K562 (cell line): Measurements from ENCODE around the gene RBBP4. TPM values are rescaled to one million over a fixed set of nuclear protein-coding genes. Genes with fewer than 3 reads are reported as not detected.

Experiments used
- ATAC-seq: fragments of 200-7000 bp; cut with Tn5 transposase; 3 replicates; pipeline ENCODE4 v1.9.1; 2020; ENCODE audit warnings: moderate library complexity
- BruUV-seq: library from RNA; stranded (reverse); fragments of 400-500 nt; replicated peaks from 2 replicates; lab custom pipeline; 2021; lab: Mats Ljungman, UMichigan
- CTCF ChIA-PET: fragments of 300-600 bp; formaldehyde crosslinking; extraction: SDS; loops from one replicate; lab custom pipeline; 2021; ENCODE audit warnings: low intra/inter-chr PET ratio; lab: Yijun Ruan, JAX
- POLR2A ChIA-PET: fragments of 300-600, 350-650 bp; sonication (Branson Sonifier 250); formaldehyde crosslinking; extraction: SDS; loops from one replicate; lab custom pipeline; 2021; ENCODE audit warnings: antibody characterized with exemption, inconsistent platforms; lab: Yijun Ruan, JAX
- DNase-seq, 4 experiments: peaks; one replicate each; pipeline versions ENCODE4 v3.0.0 to v3.0.0-alpha.2; 2011 to 2018; ENCODE audit warnings: low spot score in 3 of 4, mixed read lengths in 3 of 4; ENCODE audit errors: extremely low read depth in 1 of 4
- FAIRE-seq: peaks from 2 replicates; lab custom pipeline; 2011; peaks lifted over from hg19 to GRCh38; lab: Jason Lieb, UNC
- H2AFZ ChIP-seq: 2 replicates; pipeline ENCODE4 v1.6.0; 2011; ENCODE audit warnings: low read depth, low read length, control low read depth, inconsistent platforms
- H3K27ac ChIP-seq: fragments of 200-600 bp; 3 replicates; pipeline ENCODE4 v1.8.0; 2011; ENCODE audit warnings: low read depth, mild to moderate bottlenecking, control low read depth, inconsistent platforms, low read length, moderate library complexity, mixed read lengths; ENCODE audit errors: extremely low read depth
- H3K27me3 ChIP-seq, 2 experiments: fragments of 300-600 bp in 1 of 2; 2 replicates in 1 of 2; 3 replicates in 1 of 2; pipeline versions ENCODE4 v1.6.0 to v1.8.0; 2011; ENCODE audit warnings: inconsistent platforms in 2 of 2, low read length in 2 of 2, mild to moderate bottlenecking in 1 of 2, mixed read lengths in 1 of 2, moderate library complexity in 1 of 2; ENCODE audit not compliant: control insufficient read depth in 2 of 2, insufficient read depth in 2 of 2
- H3K36me3 ChIP-seq: fragments of 300-600 bp; 3 replicates; pipeline ENCODE4 v1.8.0; 2011; ENCODE audit warnings: mild to moderate bottlenecking, low read length, inconsistent platforms; ENCODE audit not compliant: control insufficient read depth, insufficient read depth
- H3K4me1 ChIP-seq, 2 experiments: fragments of 200-600 bp in 1 of 2; replicated peaks in 1 of 2; 2 replicates in 1 of 2; 3 replicates in 1 of 2; pipeline versions ENCODE4 v1.5.1 to v1.8.0; 2011; ENCODE audit warnings: inconsistent platforms in 2 of 2, low read length in 2 of 2, mild to moderate bottlenecking in 1 of 2, mixed read lengths in 1 of 2, moderate library complexity in 1 of 2; ENCODE audit not compliant: control insufficient read depth in 2 of 2, insufficient read depth in 2 of 2
- H3K4me2 ChIP-seq: 2 replicates; pipeline ENCODE4 v1.6.1; 2011; ENCODE audit warnings: low read length, control low read depth, inconsistent platforms, mixed read lengths; ENCODE audit not compliant: insufficient read depth
- H3K4me3 ChIP-seq: fragments of 200-600 bp; sonication (generic), shearing (Covaris generic); 2 replicates; pipeline ENCODE4 v1.5.1; 2016; ENCODE audit warnings: control low read depth, inconsistent platforms
- H3K79me2 ChIP-seq: fragments of 200-600 bp; 3 replicates; pipeline ENCODE4 v1.8.0; 2011; ENCODE audit warnings: low read length, inconsistent platforms; ENCODE audit not compliant: control insufficient read depth, insufficient read depth
- H3K9ac ChIP-seq, 2 experiments: 2 replicates each; pipeline versions ENCODE4 v1.6.0 to v1.6.1; 2011; ENCODE audit warnings: low read depth in 2 of 2, low read length in 2 of 2, control low read depth in 1 of 2, inconsistent platforms in 1 of 2, mild to moderate bottlenecking in 1 of 2, mixed read lengths in 1 of 2; ENCODE audit not compliant: insufficient read depth in 1 of 2
- H3K9me1 ChIP-seq: one replicate; pipeline ENCODE4 v1.6.0; 2011; ENCODE audit warnings: inconsistent platforms, mild to moderate bottlenecking, low read length, moderate library complexity; ENCODE audit not compliant: control insufficient read depth, insufficient read depth
- H3K9me3 ChIP-seq: replicated peaks from 2 replicates; pipeline ENCODE4 v1.5.1; 2011; ENCODE audit warnings: low read depth, low read length, inconsistent platforms; ENCODE audit not compliant: control insufficient read depth, insufficient read depth
- H4K20me1 ChIP-seq: replicated peaks from 2 replicates; pipeline ENCODE4 v1.6.1; 2011; ENCODE audit warnings: low read length, inconsistent platforms, mixed read lengths; ENCODE audit not compliant: control insufficient read depth, insufficient read depth
- BRCA1 ChIP-seq, 2 experiments: fragments of 450-650 bp in 1 of 2; sonication (generic) in 1 of 2; formaldehyde crosslinking in 1 of 2; IDR thresholded peaks; 2 replicates each; pipeline versions ENCODE4 v1.5.0 to v1.6.1; 2017 to 2020; ENCODE audit warnings: mild to moderate bottlenecking in 1 of 2, missing genetic modification reagents in 1 of 2
- CHD4 ChIP-seq: fragments of 200-600 bp; sonication (generic); IDR thresholded peaks from 3 replicates; pipeline ENCODE4 v1.6.1; 2012; ENCODE audit warnings: low read depth, mild to moderate bottlenecking, mixed read lengths, low read length, inconsistent platforms; ENCODE audit not compliant: insufficient read depth, insufficient replicate concordance, poor library complexity, severe bottlenecking
- IRF2 ChIP-seq: sonication (generic); formaldehyde crosslinking; IDR thresholded peaks from 2 replicates; pipeline ENCODE4 v1.8.1; 2022; ENCODE audit warnings: mild to moderate bottlenecking, missing genetic modification reagents
- MCM2 ChIP-seq: fragments of 450-650 bp; IDR thresholded peaks from 2 replicates; pipeline ENCODE4 v1.6.1; 2017; ENCODE audit warnings: low read depth, mild to moderate bottlenecking
- PRDM10 ChIP-seq: fragments of 450-650 bp; IDR thresholded peaks from 2 replicates; pipeline ENCODE4 v1.6.1; 2018; ENCODE audit not compliant: partially characterized antibody
- TEAD1 ChIP-seq, 2 experiments: fragments of 450-650 bp in 1 of 2; sonication (generic) in 1 of 2; formaldehyde crosslinking; IDR thresholded peaks; 2 replicates each; pipeline versions ENCODE4 v1.4.0 to v1.8.0; 2020 to 2022; ENCODE audit warnings: mild to moderate bottlenecking in 2 of 2, missing genetic modification reagents in 1 of 2
- WGBS: fragments of 100-300 bp; shearing (Covaris generic); methylation state at CpG from one replicate; pipeline ENCODE4 v1.1.6; 2016; ENCODE audit warnings: low coverage, mixed read lengths; ENCODE audit not compliant: insufficient coverage; ENCODE audit errors: missing lambda C conversion rate; 5-methylcytosine and 5-hydroxymethylcytosine counted together
- in situ Hi-C: fragments of 300-500 bp; cut with MboI; formaldehyde crosslinking; loops from 4 replicates; pipeline ENCODE4 v1.15.0; 2018; ENCODE audit warnings: inconsistent platforms, mixed read lengths
- intact Hi-C: fragments of 100-400 bp; cut with micrococcal nuclease; formaldehyde crosslinking; loops from 2 replicates; pipeline ENCODE4 v1.14.2; 2022
- polyA plus RNA-seq, 8 experiments: library from polyadenylated mRNA; depleted of rRNA in 4 of 8; stranded (reverse) in 5 of 8; unstranded in 3 of 8; fragments of >200 nt; fragmentation: Nextera tagmentation in 2 of 8; fragmentation: Illumina TruSeq in 1 of 8; extraction: Ambion mirVana in 2 of 8; extraction: Trizol in 1 of 8; gene quantifications; 2 replicates each; pipeline versions ENCODE4 v1.2.1 to v1.2.3, GENCODE V29; 2011 to 2014; ENCODE audit warnings: inconsistent platforms in 1 of 8, missing spikeins in 1 of 8
- total RNA-seq, 7 experiments: library from RNA; depleted of rRNA in 6 of 7; stranded (reverse); fragments of >200 nt in 6 of 7; fragmentation: Illumina TruSeq in 2 of 7; extraction: Trizol in 2 of 7; gene quantifications; 2 replicates each; pipeline versions ENCODE4 v1.2.1 to v1.2.3, GENCODE V29; 2011 to 2021; ENCODE audit warnings: low replicate concordance in 1 of 7

RBBP4 gene
- total and polyA plus RNA-seq, 9 of the 15 experiments (the other 6 are each of a cell fraction or from before 2014, with no cell fraction given) = 185 to 409 (median 259) TPM

GRCh38 chr1:32706491-32706890 is 55.5 kb downstream of the RBBP4 start:
- FAIRE-seq (no peak), ATAC-seq (no peak), DNase-seq (no peak)
- Histone ChIP-seq H2AFZ (peak overlapping the region; percentile 6; the same call in 1 of the 2 replicates), H3K36me3 (no peaks in the 10 kb centered on the region), H3K9me1 (no peaks in the 10 kb centered on the region), H3K4me1 (peaks cover 12 to 32% of the 10 kb centered on the region in 2 experiments; a peak in 4 of 5 replicates), H3K4me2 (no peak overlapping the region), H3K4me3 (no peak overlapping the region), H3K9me3 (no peaks in the 10 kb centered on the region), H3K9ac (peak overlapping the region in 1 of 2 experiments; percentile 39; a peak in 1 of 4 replicates), H3K27ac (no peak overlapping the region), H3K27me3 (no peaks in the 10 kb centered on the region), H3K79me2 (no peaks in the 10 kb centered on the region), H4K20me1 (no peaks in the 10 kb centered on the region)
- ChIA-PET POLR2A (interaction anchor here (0.8 to 1.7 kb wide), 8 partner anchors 13 to 71 kb away, joined by 3 to 5 read pairs (median 3); no protein-coding TSS in a partner anchor), CTCF (interaction anchor here (0.6 kb wide), 1 partner anchor 67 kb away, joined by 3 read pairs; no protein-coding TSS in a partner anchor)
- intact Hi-C loops = no loop called here
- 23% methylated on average over 1 of the region's 1 CpG for WGBS
- in situ Hi-C loops = no loop called here
- BruUV-seq = no TSS peak
- TF ChIP-seq BRCA1 (IDR thresholded peaks at IDR 0.05) = no peak
- no peak for TF ChIP-seq BRCA1 (CRISPR knock-in tag; IDR thresholded peaks at IDR 0.05)
- TF ChIP-seq CHD4 = no peak
- TF ChIP-seq TEAD1 (CRISPR knock-in tag; IDR thresholded peaks at IDR 0.05) = no peak
- 0 out of 2 replicates have a peak, but pooled peaks have one; percentile 34 for TF ChIP-seq IRF2 (CRISPR knock-in tag)

- DNase-seq (no peak), FAIRE-seq (no peak), ATAC-seq (no peak)
- Histone ChIP-seq H3K36me3 (no peaks in the 10 kb centered on the region), H3K9me3 (no peaks in the 10 kb centered on the region), H3K4me2 (no peak overlapping the region), H3K4me3 (no peak overlapping the region), H3K9ac (no peak overlapping the region), H3K27me3 (no peaks in the 10 kb centered on the region), H3K79me2 (no peaks in the 10 kb centered on the region), H4K20me1 (no peaks in the 10 kb centered on the region), H2AFZ (no peak overlapping the region; the same call in 1 of the 2 replicates), H3K4me1 (peaks cover 5 to 25% of the 10 kb centered on the region in 2 experiments; a peak in 4 of 5 replicates), H3K27ac (no peak overlapping the region), H3K9me1 (no peaks in the 10 kb centered on the region)
- 76% methylated on average over 2 of the region's 2 CpGs for WGBS
- ChIA-PET CTCF (no interaction called here), POLR2A (interaction anchor here (1.0 to 8.8 kb wide), 3 partner anchors 14 to 66 kb away, joined by 3 to 116 read pairs (median 7); no protein-coding TSS in a partner anchor)
- TF ChIP-seq MCM2 (no peak), PRDM10 (peak; percentile 75)
- in situ Hi-C loops = no loop called here
- intact Hi-C loops = no loop called here
- BruUV-seq = no TSS peak
Measured at GRCh38 chr1:32709075-32709474, 58.1 kb downstream of the RBBP4 start.
